ENCODE data around the gene ACTG1. TPM values are rescaled to one million over a fixed set of nuclear protein-coding genes. Genes with fewer than 3 reads are reported as not detected.

Gene ACTG1
- total RNA-seq, 1 donor from 2014 or later = 3,227 TPM

DNA sequence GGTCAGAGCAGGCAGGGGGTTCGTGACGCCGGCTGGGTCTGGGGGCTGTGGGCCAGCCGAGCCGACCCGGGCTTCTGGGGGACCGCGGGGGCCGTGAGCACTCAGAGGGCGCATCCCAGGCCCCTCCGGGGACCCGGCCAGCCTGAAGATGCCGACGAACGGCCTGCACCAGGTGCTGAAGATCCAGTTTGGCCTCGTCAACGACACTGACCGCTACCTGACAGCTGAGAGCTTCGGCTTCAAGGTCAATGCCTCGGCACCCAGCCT lies 15.7 kb upstream of the ACTG1 start:
- TF ChIP-seq, protein P1, sequence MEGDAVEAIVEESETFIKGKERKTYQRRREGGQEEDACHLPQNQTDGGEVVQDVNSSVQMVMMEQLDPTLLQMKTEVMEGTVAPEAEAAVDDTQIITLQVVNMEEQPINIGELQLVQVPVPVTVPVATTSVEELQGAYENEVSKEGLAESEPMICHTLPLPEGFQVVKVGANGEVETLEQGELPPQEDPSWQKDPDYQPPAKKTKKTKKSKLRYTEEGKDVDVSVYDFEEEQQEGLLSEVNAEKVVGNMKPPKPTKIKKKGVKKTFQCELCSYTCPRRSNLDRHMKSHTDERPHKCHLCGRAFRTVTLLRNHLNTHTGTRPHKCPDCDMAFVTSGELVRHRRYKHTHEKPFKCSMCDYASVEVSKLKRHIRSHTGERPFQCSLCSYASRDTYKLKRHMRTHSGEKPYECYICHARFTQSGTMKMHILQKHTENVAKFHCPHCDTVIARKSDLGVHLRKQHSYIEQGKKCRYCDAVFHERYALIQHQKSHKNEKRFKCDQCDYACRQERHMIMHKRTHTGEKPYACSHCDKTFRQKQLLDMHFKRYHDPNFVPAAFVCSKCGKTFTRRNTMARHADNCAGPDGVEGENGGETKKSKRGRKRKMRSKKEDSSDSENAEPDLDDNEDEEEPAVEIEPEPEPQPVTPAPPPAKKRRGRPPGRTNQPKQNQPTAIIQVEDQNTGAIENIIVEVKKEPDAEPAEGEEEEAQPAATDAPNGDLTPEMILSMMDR (IDR thresholded peaks at IDR 0.05; ENCODE audit: unreplicated experiment) = no peak
- H3K36me3 Mint-ChIP-seq (ENCODE audit: insufficient read depth) = no peaks in the 10 kb centered on the region
- DNase-seq (ENCODE audit: low spot score, unreplicated experiment) = no peak
- H3K4me3 Mint-ChIP-seq (ENCODE audit: low read depth) = no peak overlapping the region
- peaks cover under 1% of the 10 kb centered on the region for H3K4me1 Mint-ChIP-seq (ENCODE audit: low read depth)
- H3K27ac Mint-ChIP-seq = no peak overlapping the region
- no peaks in the 10 kb centered on the region for H3K9me3 Mint-ChIP-seq (ENCODE audit: low read depth)
- peaks cover 13% of the 10 kb centered on the region for H3K27me3 Mint-ChIP-seq

DNA sequence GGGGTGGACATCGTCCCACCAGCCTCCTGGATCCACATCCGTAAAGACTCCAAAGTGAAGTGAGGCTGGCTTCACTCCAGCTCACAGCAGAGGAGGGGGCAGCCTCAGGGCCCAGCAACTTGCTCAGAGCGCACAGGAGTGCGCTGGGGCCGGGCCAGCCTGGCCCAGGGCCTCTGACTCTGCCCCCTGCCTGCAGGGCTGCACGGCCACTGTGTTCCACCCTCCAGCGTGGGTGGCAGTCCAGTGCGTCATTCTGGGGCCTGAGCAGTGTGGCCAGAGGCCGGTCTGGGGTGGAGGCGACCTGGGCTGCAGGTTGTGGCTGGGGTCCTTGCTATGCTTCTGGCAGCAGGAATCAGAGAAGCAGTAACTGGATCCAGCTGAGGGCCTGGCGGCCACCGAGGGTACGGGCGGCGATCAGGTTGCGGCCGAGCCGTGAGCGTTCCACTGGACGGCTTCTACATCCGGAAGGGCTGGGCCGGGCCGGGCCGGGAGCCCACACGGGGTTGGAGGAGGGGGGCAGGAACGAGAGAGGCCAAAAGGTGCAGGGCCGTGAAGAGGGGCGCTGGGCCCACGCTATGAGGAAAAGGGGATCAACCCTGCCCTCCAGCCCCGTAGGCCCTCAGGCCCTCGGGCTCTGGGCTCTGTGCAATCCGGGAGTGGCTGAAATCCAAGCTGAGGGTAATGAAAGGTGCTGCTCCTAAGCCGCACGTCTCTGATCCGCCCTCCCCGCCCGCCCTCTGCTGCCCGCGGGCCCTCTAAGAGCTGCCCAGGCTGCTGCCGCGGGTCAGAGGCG lies 15.2 kb upstream of the ACTG1 start, which contains the start of gene FSCN2:
TSS of gene FSCN2 (plus strand) at position 787 of the 793 bp plus-strand sequence. CDS start 155 bp downstream, outside the sequence.
- Mint-ChIP-seq H3K27ac (no peak within 1 kb of the TSS), H3K4me3 (ENCODE audit: low read depth) (no peak within 1 kb of the TSS), H3K4me1 (ENCODE audit: low read depth) (peaks cover 2% of the 10 kb centered on the region), H3K36me3 (ENCODE audit: insufficient read depth) (no peaks in the 10 kb centered on the region), H3K9me3 (ENCODE audit: low read depth) (no peaks in the 10 kb centered on the region), H3K27me3 (peaks cover 11% of the 10 kb centered on the region)
- TF ChIP-seq, protein P1 (IDR thresholded peaks at IDR 0.05; ENCODE audit: unreplicated experiment) = no peak
- DNase-seq (ENCODE audit: low spot score, unreplicated experiment) = no peak

DNA sequence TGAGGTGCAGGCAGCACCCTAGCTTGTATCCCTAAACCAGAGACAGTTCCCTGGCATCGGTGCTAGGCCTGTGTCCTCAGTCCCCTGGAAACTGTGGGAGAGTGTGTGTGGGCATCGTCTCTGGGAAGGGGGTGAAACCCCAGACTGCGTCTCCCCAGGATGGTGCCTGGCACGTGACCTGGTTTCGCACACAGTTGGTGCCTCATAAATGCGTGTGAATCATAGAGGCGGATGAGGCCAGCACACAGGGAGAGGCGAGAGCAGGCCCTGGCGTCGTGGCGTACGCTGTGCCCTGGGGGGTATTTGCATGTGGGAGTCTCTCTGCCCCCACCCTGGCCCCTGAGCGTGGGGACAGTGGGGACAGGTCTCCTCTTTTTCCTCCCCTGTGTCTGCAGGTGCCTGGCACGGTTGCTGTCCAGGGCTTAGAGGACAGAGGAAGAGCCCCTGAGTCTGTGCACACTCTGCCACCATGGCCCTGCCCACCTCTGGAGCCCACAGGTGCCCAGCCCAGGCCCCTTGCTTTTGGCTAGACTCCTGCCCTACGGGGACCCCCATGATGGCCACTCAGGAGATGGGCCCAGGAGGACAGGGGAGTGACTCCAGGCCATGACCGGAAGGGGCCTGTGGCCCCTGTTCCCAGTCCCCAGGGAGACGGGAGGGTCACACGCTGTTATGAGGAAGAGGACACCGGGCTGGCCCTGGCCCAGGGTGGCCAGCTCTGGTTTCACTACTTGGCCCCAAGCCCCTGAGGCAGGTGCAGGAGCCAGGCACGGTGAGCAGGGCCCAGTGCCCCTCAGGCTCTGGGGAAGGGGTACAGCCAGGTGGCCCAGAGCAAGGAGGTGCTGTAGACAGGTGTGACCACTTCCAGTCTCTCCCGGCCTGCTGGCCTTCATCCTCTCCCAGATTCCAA lies 14.3 kb upstream of the ACTG1 start:
- Mint-ChIP-seq H3K36me3 (ENCODE audit: insufficient read depth) (no peaks in the 10 kb centered on the region), H3K4me1 (ENCODE audit: low read depth) (peaks cover 2% of the 10 kb centered on the region), H3K9me3 (ENCODE audit: low read depth) (no peaks in the 10 kb centered on the region), H3K27ac (no peak overlapping the region), H3K27me3 (peaks cover 19% of the 10 kb centered on the region), H3K4me3 (ENCODE audit: low read depth) (no peak overlapping the region)
- TF ChIP-seq, protein P1 (IDR thresholded peaks at IDR 0.05; ENCODE audit: unreplicated experiment) = no peak
- no peak for DNase-seq (ENCODE audit: low spot score, unreplicated experiment)

DNA sequence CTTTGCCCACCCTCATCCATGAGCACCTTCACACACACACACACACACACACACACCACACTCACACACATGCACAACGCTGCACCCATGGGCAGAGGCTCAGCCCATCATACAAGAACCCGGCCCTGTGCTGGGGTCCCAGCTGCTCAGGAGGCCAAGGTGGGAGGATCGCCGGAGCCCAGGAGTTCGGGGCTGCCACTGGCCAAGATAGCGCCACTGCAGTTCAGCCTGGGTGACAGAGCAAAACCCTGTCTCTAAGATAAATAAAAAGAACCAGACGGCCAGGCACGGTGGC lies 12.2 kb upstream of the ACTG1 start:
- Mint-ChIP-seq H3K9me3 (ENCODE audit: low read depth) (no peaks in the 10 kb centered on the region), H3K4me3 (ENCODE audit: low read depth) (no peak overlapping the region), H3K27ac (peak overlapping the region; percentile 13), H3K36me3 (ENCODE audit: insufficient read depth) (no peaks in the 10 kb centered on the region), H3K27me3 (peaks cover 28% of the 10 kb centered on the region), H3K4me1 (ENCODE audit: low read depth) (peaks cover 7% of the 10 kb centered on the region)
- TF ChIP-seq, protein P1 (IDR thresholded peaks at IDR 0.05; ENCODE audit: unreplicated experiment) = no peak
- DNase-seq (ENCODE audit: low spot score, unreplicated experiment) = no peak

DNA sequence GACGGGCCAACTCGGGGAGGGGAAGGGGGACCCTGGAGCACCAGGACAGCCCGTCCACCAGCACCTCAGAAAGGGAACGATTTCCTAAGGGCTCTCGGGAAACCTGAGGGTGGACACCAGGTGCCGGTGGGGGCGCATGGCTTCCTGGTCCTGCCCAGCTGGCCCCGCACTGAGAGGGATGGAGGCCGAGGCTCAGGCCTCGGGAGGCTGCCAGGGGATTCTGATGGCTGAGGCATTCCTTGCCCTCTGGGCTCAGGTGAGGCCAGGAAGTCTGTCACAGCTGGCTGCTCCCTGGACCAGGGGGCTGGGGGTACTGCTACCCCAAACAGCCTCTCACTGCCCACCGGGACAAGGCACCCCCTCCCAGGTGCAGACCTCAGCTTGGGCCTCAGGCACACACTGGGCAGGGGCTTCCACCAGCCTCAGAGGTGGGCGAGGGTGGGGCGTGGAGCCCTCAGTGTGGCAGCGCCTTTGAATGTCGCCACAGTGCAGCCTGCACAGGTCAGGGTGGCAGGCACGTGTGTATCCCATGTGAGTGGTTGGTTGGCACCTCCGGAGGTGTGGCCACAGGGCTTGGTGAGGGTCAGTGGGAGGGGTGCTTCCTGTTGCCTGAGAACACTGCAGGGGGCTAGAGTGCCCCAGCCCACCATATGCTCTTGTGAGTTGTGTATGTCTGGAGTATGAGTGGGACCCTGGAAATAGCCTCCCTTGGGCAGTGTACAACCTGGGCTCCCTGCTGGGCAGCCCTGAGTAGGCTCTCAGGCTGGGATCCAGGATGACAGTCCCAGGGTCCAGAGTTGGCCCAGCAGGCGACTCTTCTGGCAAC lies 11.7 kb upstream of the ACTG1 start:
- Mint-ChIP-seq H3K36me3 (ENCODE audit: insufficient read depth) (no peaks in the 10 kb centered on the region), H3K27ac (no peak overlapping the region), H3K9me3 (ENCODE audit: low read depth) (no peaks in the 10 kb centered on the region), H3K4me1 (ENCODE audit: low read depth) (peaks cover 7% of the 10 kb centered on the region), H3K27me3 (peaks cover 26% of the 10 kb centered on the region), H3K4me3 (ENCODE audit: low read depth) (no peak overlapping the region)
- TF ChIP-seq, protein P1 (IDR thresholded peaks at IDR 0.05; ENCODE audit: unreplicated experiment) = no peak
- DNase-seq (ENCODE audit: low spot score, unreplicated experiment) = no peak
